Iris pigment epithelial cell (primary cell): ENCODE results near the gene EIF2A.

Experiments
- DNase-seq: peaks from one replicate; pipeline ENCODE4 v3.0.0-alpha.2; 2011; ENCODE audit warnings: low read depth

The EIF2A gene

DNA sequence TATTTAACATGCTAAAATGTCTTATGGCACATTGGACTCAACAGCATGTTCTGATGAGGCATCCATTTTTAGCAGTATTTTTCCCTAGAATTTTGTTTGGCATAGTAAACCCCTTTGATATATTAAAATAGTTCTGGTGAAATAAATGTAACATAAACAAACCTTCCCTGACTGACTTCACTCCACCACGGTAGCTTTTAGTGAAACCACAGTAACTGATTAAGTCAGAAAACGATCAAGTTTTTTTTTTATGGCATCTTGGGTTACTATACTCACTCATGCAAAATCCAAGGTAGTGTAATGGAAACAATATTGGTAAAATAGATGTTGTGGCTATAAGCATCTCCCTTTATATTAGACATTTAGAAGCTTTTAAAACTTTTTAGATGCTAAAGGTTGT lies 3.1 kb upstream of the EIF2A start:
- DNase-seq, result no peak

DNA sequence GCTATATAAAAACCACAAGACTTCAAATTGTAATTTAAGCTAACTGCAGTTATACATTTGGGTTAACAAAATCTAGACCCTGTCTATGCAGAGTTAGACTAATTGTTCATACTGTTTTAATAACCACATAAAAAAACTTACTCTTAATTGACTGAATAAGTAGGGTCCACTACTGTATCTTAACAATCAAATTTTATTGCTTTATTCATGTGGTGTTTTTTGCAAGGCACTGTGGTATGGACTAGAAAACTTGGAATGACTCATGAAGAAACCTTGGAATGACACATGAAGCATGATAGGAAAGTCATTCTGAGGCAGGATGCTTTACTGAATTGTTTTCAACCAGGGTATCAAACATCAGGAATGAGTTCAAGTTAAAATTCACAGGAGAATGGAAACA lies 2.5 kb upstream of the EIF2A start:
- DNase-seq, result peak; percentile 63

DNA sequence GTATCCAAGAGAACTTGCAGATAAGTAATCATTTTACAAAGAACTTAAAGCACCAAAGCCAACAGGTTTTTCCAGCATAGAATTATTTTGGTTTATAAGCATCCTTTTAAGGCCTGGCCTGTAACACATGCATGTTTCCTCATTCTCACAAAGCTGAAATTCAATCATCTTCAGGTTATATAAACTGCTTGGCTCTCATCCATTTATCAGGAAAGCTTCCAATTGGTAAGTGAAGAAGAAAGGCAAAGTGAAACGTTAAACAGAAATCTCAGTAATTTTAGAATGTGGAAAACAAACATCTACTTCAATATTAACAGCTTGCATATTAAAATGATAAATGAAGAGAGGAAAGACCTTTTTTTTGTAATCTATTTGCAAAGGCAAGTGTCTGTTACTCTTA lies 1.9 kb upstream of the EIF2A start:
- DNase-seq, result peak; percentile 53

DNA sequence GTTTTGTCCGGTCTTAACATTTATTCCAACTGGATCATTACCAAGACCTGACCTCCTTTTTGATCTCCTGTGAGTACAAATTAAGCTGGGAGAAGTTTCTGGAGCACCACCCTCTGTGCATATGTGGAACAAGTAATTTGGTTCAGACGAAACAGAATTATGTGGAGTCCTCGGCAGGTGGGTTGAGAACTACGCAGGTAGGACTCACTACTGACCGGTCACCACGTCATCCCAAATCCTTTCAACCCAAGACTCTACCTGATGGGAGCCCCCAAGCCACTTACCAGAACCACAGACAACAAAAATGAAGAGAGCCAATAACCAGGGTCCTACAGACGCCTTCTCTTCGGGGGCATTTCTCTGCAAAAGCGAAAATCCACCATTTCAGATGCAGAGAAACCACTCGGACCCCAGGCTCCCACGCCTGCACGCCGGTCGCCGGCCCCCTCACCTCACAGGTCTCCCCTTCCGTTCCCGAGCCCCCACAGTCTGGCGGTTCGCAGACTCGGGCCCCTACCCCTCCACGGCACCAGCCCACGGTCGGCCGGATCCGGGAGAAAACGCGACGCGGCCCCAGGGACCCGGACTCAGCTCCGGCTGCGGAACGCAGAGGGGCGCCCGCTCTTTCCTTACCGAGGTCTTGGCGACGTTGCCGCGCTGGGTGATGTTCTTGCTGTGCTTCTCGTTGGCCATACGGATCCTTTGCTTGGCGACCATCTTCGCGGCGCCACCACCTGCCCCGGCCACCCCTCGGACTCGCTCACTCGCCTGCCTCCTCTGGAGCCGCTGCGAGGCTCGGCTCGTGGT lies 965 bp upstream of the EIF2A start:
- DNase-seq, result no peak

DNA sequence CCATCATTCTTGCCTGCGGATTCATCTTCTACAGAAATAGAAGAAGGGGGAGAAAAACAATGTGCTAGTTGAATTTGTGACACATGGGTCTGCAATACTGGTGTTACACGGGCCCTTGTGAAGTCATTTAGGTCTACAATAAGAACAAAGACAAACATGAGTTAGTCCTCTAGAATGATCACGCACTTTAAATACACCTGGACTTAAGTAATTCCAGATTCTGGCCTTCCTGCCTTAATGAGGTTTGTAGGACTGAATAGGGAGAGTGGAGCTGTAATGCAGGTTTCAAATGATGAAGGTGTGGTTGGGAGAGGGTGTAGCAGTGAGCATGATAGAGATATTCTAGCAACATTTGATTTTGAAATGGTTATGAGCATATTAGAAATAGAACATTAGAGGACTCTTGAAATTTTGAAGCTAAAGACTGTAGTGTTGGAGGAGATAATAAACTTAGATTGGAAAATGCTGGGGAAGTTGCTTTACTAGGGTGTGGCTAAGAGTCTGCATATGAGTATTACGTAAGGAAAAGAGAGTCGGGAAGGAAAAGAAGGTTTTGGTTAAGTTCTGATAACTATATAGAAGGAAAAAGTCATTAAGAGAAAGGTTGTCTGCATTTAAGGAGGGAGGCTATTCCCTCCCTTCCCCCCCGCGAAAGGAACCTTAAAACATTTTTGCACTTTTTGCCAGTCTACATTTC lies 606 bp downstream of the EIF2A start:
- DNase-seq, result peak; percentile 28

DNA sequence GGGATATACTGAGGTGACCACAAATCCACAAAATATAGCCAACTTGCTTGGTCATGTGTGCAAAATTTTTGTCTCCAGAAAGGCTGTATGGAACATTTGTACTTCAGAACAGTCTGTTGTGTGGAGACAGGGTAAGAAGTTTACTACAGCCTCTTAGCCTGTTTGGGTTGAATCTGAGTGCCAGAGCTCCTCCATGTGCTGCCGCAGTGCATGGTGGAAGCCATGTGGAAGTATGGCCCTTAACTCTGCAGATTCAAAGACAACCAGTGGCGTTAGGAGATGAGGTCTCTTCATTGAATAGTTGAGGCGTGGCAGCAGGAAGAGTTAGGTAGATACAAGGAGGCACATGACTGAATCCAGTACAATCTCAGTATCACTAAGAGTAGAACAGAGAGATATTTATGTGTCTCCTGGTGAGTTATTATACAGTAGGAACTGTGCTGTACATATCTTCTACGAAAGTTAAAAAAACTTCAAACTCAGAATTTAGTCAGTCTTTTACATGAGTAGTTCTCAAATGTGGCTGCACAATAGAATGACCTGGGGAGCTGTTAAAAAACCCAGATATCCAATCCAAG lies 9.4 kb downstream of the EIF2A start:
- DNase-seq, result no peak

DNA sequence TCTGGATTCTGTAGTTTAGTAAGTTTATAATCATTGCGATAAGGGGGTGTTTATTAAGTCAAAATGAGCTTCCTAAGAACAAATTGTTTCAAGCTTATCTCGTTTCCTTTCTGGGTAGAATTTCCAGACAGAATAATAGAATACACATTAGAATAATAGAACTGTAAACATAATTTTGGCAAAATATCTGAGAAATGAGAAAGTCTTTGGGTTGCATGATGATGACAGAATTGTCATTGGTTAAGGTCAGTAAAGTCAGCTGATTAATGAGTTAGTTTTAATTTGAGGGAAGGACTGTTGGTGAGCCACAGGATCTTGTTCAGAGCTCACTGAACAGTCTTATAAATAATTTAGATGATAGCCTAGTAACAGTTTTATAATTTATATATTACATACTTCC lies 10.2 kb downstream of the EIF2A start:
- DNase-seq, result no peak

DNA sequence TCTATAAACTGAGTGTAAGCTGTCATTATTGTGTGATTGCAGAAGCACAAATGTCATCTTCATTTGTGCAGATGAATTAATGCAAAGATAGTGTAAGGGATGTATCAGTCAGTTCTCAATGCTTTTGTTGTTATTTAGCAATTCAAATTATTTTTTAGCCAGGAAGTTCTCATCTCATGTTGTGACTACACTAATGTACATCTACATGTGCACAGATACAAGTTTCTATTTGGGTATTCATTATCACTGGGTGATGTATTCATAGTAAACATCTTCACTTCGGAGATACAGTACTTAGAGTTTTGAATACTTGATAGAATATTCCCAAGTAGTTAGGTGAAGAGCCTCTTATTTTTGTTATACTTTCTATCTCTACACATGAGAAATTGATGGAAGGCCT lies 11.1 kb downstream of the EIF2A start:
- no peak for DNase-seq

DNA sequence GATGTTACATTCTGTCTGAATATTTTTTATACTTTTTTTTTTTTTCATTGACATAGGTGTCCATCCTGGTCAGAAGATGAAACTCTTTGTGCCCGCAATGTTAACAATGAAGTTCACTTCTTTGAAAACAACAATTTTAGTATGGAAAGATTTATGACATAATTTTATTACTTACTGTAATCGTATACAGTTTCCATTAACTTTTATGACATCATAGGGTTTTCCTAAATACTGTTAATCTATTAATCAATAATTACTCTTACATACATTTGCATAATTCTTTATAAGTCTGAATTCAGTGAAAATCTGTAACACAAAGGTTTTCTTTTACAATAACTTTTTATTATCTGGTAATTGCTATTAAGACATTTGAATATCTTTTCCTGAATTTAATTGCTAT lies 17.7 kb downstream of the EIF2A start:
- DNase-seq, result no peak

DNA sequence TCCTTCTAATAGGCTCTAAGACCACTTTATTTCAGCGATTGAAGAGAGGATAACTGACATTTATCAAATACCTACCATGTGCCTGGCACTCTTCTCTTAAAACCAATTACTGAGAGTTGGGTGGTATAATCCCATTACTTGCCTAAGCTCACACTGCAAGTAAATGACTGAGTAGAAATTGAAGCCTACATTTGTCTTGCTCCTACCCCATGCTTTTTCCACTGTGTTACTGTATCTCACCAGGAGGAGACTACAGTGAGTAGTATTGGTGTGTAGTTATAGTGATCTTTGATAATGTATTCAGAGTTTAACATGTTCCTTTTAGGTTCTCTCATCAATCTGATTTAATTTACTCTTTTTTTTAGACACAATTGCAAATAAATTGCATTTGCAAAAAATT lies 20.7 kb downstream of the EIF2A start:
- DNase-seq, result no peak

DNA sequence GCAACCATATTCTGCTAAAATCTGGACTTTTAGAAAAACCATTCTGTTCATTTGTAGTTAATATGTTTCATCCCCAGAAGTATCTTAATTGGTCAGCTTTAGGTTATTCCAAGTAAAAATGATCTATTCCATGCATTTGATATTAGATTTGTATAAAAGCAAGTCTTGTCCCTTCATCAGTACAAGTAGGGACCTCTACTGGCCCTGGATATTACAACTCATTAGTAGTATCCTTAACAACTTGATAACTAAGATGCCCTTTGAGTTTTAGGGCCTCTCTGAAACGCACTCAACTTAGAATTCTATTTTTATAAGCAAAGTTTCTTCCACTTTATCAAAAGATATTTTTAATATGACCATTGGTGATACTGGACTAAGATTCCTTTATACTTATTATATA lies 31.3 kb downstream of the EIF2A start:
- DNase-seq, result peak; percentile 16

DNA sequence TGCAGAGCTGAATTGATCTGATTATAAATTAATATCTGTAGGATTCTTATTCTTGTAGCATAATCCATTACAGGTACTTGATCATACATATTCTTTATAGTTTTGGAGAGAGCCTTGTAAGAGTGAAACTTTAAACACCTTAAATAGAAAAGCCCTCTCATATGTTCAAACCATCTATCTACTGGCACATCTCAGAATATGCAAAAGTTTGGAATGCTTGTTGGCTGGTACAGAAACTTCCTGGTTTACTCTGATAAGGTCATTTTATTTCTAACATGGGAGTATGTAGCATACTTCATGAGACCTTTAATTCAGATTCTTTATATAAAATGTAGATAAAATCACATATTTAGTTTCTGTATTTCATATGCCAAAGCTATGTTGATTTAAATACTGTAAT lies 34.6 kb downstream of the EIF2A start:
- no peak for DNase-seq

DNA sequence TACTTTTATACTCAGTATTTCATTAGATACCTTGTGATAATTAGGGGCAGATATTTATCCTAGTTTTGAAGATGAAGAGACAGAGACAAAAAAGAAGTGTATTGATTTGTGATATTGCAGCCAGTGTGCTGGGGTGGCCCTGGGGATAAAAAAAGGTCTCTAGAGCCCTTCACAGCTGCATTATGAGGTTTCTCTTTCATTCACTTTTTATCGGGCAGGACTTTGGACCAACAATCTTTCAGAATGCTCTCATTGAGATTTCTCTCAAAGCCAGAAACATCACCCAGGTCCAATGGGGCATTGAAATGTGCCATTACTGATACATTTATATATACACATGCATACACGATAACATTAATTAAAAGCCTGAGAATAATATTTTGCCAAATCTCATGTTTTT lies 36.0 kb downstream of the EIF2A start:
- DNase-seq, result no peak

DNA sequence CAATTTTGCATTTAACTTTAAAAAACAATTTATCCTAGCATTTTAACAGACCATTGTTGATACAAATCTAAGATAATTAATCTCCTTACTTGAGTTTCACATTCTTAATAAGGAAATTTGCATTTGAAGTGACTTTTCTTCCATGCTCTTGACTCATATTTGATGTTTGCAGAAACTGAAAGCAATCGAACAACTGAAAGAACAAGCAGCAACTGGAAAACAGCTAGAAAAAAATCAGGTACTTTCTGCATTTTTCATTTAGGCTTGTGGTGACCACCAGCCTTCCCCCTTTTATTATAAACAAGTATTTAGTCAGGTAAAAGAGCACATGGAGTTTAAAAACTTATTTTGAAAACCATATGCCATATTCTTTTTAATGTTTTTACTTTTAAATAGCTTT lies 36.4 kb downstream of the EIF2A start:
- no peak for DNase-seq

DNA sequence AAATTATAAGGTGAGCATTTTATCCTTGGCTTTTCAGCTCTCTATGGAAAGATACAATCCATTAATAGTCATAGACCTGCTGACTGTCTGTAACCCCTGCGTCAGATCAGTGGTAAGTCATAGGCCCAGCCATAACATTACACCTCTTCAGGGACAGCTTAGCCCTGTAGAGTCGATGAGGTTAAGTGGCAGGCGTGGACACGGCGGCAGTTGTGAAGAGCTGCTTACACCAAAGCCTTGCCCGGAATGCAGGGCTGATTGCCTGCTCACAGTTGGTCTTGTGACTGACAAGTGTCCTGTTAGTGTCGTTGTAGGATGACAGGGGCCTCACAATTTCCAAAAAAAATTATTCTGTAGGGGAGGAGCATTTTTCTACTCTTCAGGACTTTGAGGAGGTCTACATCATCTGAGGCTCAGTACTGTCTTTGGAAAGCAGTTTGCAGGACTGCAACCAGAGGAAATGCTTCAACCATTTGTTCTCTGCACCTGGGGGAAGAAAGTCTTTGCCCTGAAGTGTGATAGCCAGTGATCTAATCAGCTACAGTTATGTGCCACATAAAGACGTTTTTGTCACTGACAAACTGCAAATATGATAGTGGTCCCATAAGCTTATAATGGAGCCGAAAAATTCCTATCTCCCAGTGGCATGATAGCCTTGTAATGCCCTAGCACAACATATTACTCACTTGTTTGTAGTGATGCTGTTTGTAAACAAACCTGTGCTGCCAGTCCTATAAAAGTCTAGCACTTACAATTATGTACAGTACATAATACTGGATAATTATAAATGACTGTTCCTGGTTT lies 41.6 kb downstream of the EIF2A start:
- no peak for DNase-seq

DNA sequence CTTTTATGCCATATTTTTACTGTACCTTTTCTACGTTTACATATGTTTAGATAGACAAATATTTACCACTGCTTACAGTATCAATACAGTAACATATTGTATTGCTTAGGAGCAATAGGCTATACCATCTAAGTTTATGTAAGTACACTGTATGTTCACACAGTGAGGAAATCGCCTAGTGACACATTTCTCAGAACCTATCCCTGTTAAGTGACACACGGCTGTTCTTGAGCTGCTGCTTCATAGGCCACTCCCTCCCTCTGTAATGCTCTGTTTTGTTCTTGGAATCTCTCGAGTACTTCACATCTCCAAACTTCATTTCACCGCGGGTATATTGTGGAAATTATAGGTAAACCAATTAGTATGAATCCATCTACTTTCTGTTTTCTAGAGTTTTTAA lies 43.2 kb downstream of the EIF2A start:
- no peak for DNase-seq

DNA sequence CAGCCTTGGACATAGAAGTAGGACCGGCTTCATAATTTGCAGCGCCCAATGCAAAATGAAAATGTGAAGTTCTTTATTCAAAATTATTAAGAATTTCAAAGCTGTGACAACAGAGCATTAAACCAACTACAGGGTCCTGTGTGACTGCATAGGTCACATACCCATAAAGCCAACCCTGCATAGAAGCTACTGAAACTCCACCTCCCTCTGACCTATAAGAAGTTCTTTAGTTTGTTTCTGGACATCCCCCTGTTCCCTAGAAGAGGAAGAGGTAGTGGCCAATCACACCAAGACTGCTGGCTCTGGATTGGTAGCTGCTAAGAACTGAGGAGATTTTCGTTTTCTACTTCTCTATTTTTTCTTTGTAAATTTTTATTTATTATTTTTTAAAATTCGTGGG lies 47.6 kb downstream of the EIF2A start:
- DNase-seq, result no peak

DNA sequence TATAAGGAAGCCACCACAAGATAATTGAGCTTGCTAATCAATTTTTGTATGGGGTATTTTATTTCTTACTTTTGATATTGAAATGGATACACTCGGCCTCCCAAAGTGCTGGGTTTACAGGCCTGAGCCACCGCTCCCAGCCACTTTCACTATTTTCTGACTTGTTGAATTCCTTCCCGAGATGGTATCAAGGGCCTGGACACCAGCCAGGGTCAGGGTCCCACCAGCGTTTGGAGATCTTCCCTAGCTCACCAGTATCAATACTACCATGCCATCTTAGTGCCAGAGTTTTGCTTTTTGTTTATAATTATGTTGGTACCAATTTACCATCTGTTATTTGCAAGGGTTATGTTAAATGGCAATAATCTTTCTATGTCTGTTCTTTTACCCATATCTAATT lies 51.1 kb downstream of the EIF2A start:
- DNase-seq, result no peak

DNA sequence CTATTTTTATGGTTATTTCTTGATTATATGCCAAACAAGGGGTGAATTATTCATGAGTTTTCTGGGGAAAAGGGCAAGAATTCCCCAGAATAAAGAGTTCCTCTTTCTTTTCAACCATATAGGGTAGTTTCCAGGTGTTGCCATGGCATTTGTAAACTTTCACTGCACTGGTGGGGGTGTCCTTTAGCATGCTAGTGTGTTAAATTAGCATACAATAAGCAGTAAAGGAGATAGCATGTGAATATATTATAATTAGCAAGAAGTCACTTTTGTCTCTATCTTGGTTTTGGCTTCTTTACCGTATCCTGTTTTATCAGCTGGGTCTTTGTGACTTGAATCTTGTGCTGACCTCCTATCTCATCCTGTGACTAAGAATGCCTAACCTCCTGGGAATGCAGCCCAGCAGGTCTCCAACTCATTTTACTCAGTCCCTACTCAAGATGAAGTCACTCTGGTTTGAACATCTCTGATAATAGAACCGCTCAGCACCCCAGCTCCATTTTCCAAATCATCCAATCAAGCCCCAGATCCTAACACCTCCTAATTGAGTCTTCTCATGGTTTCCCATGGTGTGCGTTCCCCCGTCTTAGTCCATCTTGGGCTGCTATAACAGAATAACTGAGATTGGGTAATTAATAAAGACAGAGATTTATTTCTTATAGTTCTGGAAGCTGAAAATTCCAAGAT lies 53.2 kb downstream of the EIF2A start:
- DNase-seq, result peak; percentile 72

DNA sequence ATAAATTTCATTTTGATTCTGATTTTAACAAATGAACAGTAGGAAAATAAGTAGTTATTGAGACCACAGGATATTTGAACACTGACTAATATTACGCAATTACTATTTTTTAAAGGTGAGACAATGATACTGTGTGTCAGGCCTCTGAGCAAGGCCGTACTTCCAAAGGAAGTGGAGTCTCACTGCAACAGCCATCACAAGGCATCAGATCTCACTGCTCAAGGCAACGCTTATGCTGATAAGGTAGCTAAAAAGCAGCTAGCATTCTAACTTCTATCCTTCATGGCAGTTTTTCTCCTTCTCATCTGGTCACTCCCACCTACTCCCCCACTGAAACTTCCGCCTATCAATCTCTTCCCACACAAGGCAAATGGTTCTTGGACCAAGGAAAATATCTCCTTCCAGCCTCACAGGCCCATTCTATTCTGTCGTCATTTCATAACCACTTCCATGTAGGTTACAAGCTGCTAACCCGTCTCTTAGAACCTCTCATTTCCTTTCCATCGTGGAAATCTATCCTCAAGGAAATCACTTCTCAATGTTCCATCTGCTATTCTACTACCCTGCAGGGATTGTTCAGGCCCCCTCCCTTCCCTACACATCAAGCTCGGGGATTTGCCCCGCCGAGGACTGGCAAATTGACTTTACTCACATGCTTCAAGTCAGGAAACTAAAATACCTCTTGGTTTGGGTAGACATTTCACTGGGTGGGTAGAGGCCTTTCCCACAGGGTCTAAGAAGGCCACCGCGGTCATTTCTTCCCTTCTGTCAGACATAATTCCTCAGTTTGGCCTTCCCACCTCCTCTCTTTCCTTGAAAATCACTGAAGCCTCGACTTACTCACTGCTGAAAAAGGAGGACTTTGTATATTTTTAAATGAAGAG lies 54.3 kb downstream of the EIF2A start:
- DNase-seq, result peak; percentile 61
